ENCODE measurements around the gene CACNA2D3.

DNA sequence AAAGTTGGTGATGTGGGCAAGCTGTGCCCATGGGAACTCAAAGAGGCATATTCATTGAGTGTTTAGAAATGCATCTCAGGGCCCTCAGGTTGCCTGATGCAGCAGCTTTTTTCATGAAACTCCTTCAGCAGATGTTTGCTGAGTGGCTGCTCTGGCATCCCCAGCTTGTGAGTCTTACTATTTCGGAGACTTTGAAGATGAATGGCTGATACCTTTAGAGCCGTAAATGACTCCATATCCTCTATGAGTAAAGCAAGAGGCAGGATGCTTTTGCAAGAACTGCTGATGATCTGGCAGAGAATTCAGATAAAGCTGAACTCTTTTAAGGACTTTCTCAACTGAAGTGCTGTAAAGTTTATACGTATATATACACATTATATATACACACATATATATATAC is 384.3 kb downstream of the CACNA2D3 start:
- no peak for TF ChIP-seq EZH2 (IDR thresholded peaks at IDR 0.05; ENCODE audit: low read depth)
- TF ChIP-seq, protein P1, sequence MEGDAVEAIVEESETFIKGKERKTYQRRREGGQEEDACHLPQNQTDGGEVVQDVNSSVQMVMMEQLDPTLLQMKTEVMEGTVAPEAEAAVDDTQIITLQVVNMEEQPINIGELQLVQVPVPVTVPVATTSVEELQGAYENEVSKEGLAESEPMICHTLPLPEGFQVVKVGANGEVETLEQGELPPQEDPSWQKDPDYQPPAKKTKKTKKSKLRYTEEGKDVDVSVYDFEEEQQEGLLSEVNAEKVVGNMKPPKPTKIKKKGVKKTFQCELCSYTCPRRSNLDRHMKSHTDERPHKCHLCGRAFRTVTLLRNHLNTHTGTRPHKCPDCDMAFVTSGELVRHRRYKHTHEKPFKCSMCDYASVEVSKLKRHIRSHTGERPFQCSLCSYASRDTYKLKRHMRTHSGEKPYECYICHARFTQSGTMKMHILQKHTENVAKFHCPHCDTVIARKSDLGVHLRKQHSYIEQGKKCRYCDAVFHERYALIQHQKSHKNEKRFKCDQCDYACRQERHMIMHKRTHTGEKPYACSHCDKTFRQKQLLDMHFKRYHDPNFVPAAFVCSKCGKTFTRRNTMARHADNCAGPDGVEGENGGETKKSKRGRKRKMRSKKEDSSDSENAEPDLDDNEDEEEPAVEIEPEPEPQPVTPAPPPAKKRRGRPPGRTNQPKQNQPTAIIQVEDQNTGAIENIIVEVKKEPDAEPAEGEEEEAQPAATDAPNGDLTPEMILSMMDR (conservative IDR thresholded peaks at IDR 0.05) = no peak

Data from PC-9 (cell line).